Body of pancreas (tissue), 4 donors: Measurements from ENCODE around the gene MBNL1. TPM values are rescaled to one million over a fixed set of nuclear protein-coding genes. Genes with fewer than 3 reads are reported as not detected.

Source experiments
- ATAC-seq: fragments of 150-250 bp; one replicate; pipeline ENCODE4 v1.9.1; 2016
- DNase-seq, 4 donors: peaks; one replicate each; pipeline ENCODE4 v3.0.0-alpha.2; 2019
- H3K27ac ChIP-seq, 4 donors: fragments of 200-600 bp; sonication (generic); 1 replicate in 3 of 4; 2 replicates in 1 of 4; pipeline versions ENCODE4 v1.5.1 to v1.6.1; 2016 to 2019; ENCODE audit warnings: mild to moderate bottlenecking in 1 of 4, mixed read lengths in 1 of 4, moderate library complexity in 1 of 4
- H3K27me3 ChIP-seq, 2 donors: fragments of 200-600 bp; sonication (generic); one replicate each; pipeline ENCODE4 v1.6.0; 2016; ENCODE audit warnings: mild to moderate bottlenecking in 1 of 2
- H3K36me3 ChIP-seq, 2 donors: fragments of 200-600 bp; sonication (generic); replicated peaks in 1 of 2; 2 replicates each; pipeline ENCODE4 v1.5.1; 2016; ENCODE audit warnings: low read depth in 2 of 2; ENCODE audit not compliant: insufficient read depth in 1 of 2
- H3K4me1 ChIP-seq: fragments of 200-600 bp; sonication (generic); one replicate; pipeline ENCODE4 v1.6.0; 2016
- H3K4me3 ChIP-seq, 2 donors: fragments of 200-600 bp; sonication (generic); 1 replicate in 1 of 2; 2 replicates in 1 of 2; pipeline ENCODE4 v1.5.1; 2016 to 2019
- H3K9me3 ChIP-seq, 3 donors: fragments of 200-600 bp; sonication (generic); 1 replicate in 2 of 3; 2 replicates in 1 of 3; pipeline ENCODE4 v1.5.1; 2016
- CTCF ChIP-seq, 7 experiments: fragments of 450-650 bp in 4 of 7; fragments of 200-600 bp in 3 of 7; sonication (generic) in 3 of 7; IDR thresholded peaks; one replicate each; pipeline ENCODE4 v1.5.1; 2016 to 2019; ENCODE audit warnings: antibody characterized with exemption in 7 of 7
- POLR2A ChIP-seq, 3 donors: fragments of 450-650 bp; IDR thresholded peaks; one replicate each; pipeline ENCODE4 v1.6.1; 2016; ENCODE audit warnings: antibody characterized with exemption in 3 of 3, mild to moderate bottlenecking in 2 of 3
- WGBS, 2 donors: methylation state at CpG; one replicate each; pipeline ENCODE4 v1.1.5; 2017; 5-methylcytosine and 5-hydroxymethylcytosine counted together
- intact Hi-C: fragments of 100-400 bp; cut with DNase I; formaldehyde crosslinking; loops from one replicate; pipeline ENCODE4 v1.15.1; 2023
- total RNA-seq, 2 donors: library from RNA; depleted of rRNA; stranded (reverse); fragments of >200 nt; gene quantifications; one replicate each; pipeline ENCODE4 v1.1.0, GENCODE V29; 2016

Gene MBNL1
- total RNA-seq, 2 donors from 2014 or later = 77.3 to 82.4 TPM

GRCh38 chr3:152445212-152445611 is 176.5 kb downstream of the MBNL1 start:
- no peaks in the 10 kb centered on the region for H3K27me3 ChIP-seq
- peaks cover 0 to 7% of the 10 kb centered on the region in 2 donors for H3K36me3 ChIP-seq
- ATAC-seq (no peak), DNase-seq (no peak)
- peaks cover 19% of the 10 kb centered on the region for H3K4me1 ChIP-seq
- no peak overlapping the region for H3K4me3 ChIP-seq
- TF ChIP-seq CTCF (IDR thresholded peaks at IDR 0.05) = no peak
- TF ChIP-seq POLR2A (IDR thresholded peaks at IDR 0.05) = no peak
- H3K9me3 ChIP-seq = no peaks in the 10 kb centered on the region
- intact Hi-C loops = no loop called here
- WGBS, 2 donors = 69 to 73% methylated on average over 6 of the region's 6 CpGs
- H3K27ac ChIP-seq = no peak overlapping the region

GRCh38 chr3:152446495-152446894 is 177.8 kb downstream of the MBNL1 start:
- intact Hi-C loops = no loop called here
- peaks cover 0 to 8% of the 10 kb centered on the region in 2 donors for H3K36me3 ChIP-seq

GRCh38 chr3:152447511-152447910 is 178.8 kb downstream of the MBNL1 start:
- Histone ChIP-seq H3K27me3 (no peaks in the 10 kb centered on the region), H3K36me3 (peaks cover 0 to 8% of the 10 kb centered on the region in 2 donors), H3K27ac (no peak overlapping the region), H3K4me3 (no peak overlapping the region), H3K9me3 (no peaks in the 10 kb centered on the region), H3K4me1 (peaks cover 18% of the 10 kb centered on the region)
- ATAC-seq = no peak
- intact Hi-C loops = no loop called here
- no peak for TF ChIP-seq POLR2A (IDR thresholded peaks at IDR 0.05)
- no peak for TF ChIP-seq CTCF (IDR thresholded peaks at IDR 0.05)
- WGBS, 2 donors = 74 to 80% methylated on average over 3 of the region's 3 CpGs
- DNase-seq = no peak

More at GRCh38 chr3:152446495-152446894, 177.8 kb downstream of the MBNL1 start:
- Histone ChIP-seq H3K27ac (no peak overlapping the region), H3K4me3 (no peak overlapping the region), H3K27me3 (no peaks in the 10 kb centered on the region), H3K9me3 (no peaks in the 10 kb centered on the region), H3K4me1 (peaks cover 19% of the 10 kb centered on the region)
- TF ChIP-seq CTCF (IDR thresholded peaks at IDR 0.05) (no peak), POLR2A (IDR thresholded peaks at IDR 0.05) (no peak)
- DNase-seq (peak in 1 of 4 donors; percentile 12), ATAC-seq (no peak)
- 67 to 71% methylated on average over 7 of the region's 7 CpGs for WGBS, 2 donors

GRCh38 chr3:152448091-152448490 is 179.4 kb downstream of the MBNL1 start:
- H3K4me1 ChIP-seq = peaks cover 13% of the 10 kb centered on the region
- no peaks in the 10 kb centered on the region for H3K27me3 ChIP-seq
- 56 to 71% methylated on average over 1 of the region's 1 CpG for WGBS, 2 donors
- intact Hi-C loops = no loop called here
- H3K27ac ChIP-seq = no peak overlapping the region
- H3K4me3 ChIP-seq = no peak overlapping the region
- DNase-seq = no peak
- H3K36me3 ChIP-seq = peaks cover 0 to 10% of the 10 kb centered on the region in 2 donors
- ATAC-seq = no peak
- no peak for TF ChIP-seq POLR2A (IDR thresholded peaks at IDR 0.05)
- TF ChIP-seq CTCF (IDR thresholded peaks at IDR 0.05) = no peak
- no peaks in the 10 kb centered on the region for H3K9me3 ChIP-seq

- Histone ChIP-seq H3K4me3 (no peak overlapping the region), H3K27me3 (no peaks in the 10 kb centered on the region), H3K27ac (no peak overlapping the region), H3K9me3 (no peaks in the 10 kb centered on the region), H3K36me3 (peaks cover 0 to 15% of the 10 kb centered on the region in 2 donors), H3K4me1 (no peaks in the 10 kb centered on the region)
- WGBS, 2 donors = 100% methylated on average over 1 of the region's 1 CpG
- no peak for TF ChIP-seq POLR2A (IDR thresholded peaks at IDR 0.05)
- ATAC-seq (no peak), DNase-seq (no peak)
- intact Hi-C loops = no loop called here
These were observed 183.6 kb downstream of the MBNL1 start for GRCh38 chr3:152452318-152452717.
